GM12892 (cell line): ENCODE results near the gene DNAL4.

Experiments used
- POLR2AphosphoS5 ChIP-seq: IDR thresholded peaks from 2 replicates; pipeline ENCODE4 v1.6.1; 2011; ENCODE audit warnings: low read depth, low read length, control low read depth
- TAF1 ChIP-seq: IDR thresholded peaks from 2 replicates; pipeline ENCODE4 v1.6.1; 2011; ENCODE audit warnings: low read depth, mild to moderate bottlenecking, control low read depth, low read length, borderline replicate concordance

- TF ChIP-seq POLR2AphosphoS5 (no peak; the same call in none of the 2 replicates), TAF1 (no peak)
Measured at GRCh38 chr22:38737302-38738060, 56.5 kb downstream of the DNAL4 start.
